Measurements from ENCODE around the gene SSTR5.

The SSTR5 gene

DNA sequence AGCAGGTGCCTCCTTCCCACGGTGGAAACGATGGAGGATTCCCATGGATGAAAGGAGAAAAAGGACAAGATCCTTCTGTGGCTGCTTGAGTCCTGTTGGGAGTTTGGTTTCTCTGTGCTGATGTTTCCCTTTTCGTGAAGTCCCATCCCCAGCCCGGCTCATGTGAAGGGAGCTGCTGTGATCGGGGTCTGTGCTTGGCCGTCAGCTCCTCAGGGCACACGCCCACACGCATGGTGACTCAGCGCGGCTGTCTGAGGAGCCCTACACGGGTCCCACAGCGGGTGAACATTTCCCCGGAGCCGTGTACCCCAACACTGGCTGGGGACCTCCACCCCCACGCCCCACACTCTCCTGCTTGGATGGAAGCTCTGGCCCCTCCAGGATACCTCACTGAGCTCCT lies 44.5 kb upstream of the SSTR5 start:
- DNase-seq = no peak
- Histone ChIP-seq H2AFZ (ENCODE audit: low read length) (no peak overlapping the region), H3K4me1 (ENCODE audit: low read length) (no peaks in the 10 kb centered on the region), H3K36me3 (replicated peaks; ENCODE audit: insufficient read depth, low read length) (no peaks in the 10 kb centered on the region), H3K4me2 (ENCODE audit: low read depth, low read length) (no peak overlapping the region), H3K79me2 (ENCODE audit: low read length) (no peaks in the 10 kb centered on the region), H3K4me3 (ENCODE audit: low read length) (no peak overlapping the region), H3F3A (ENCODE audit: insufficient read depth, low read length) (no peaks in the 10 kb centered on the region), H3K9ac (ENCODE audit: low read length) (no peak overlapping the region), H3K27ac (ENCODE audit: low read length) (no peak overlapping the region), H4K20me1 (ENCODE audit: insufficient read depth, low read length) (no peaks in the 10 kb centered on the region), H3K9me2 (replicated peaks; ENCODE audit: insufficient read depth, low read length) (no peaks in the 10 kb centered on the region), H3K9me3 (replicated peaks; ENCODE audit: insufficient read depth, low read length) (no peaks in the 10 kb centered on the region), H3K27me3 (replicated peaks; ENCODE audit: insufficient read depth, low read length) (peaks cover 88% of the 10 kb centered on the region)
- no peak for TF ChIP-seq EZH2 (optimal IDR thresholded peaks at IDR 0.05; ENCODE audit: low read depth, low read length)
- TF ChIP-seq EZH2phosphoT487 (IDR thresholded peaks at IDR 0.05; ENCODE audit: low read length) = no peak
- TF ChIP-seq, protein P1, sequence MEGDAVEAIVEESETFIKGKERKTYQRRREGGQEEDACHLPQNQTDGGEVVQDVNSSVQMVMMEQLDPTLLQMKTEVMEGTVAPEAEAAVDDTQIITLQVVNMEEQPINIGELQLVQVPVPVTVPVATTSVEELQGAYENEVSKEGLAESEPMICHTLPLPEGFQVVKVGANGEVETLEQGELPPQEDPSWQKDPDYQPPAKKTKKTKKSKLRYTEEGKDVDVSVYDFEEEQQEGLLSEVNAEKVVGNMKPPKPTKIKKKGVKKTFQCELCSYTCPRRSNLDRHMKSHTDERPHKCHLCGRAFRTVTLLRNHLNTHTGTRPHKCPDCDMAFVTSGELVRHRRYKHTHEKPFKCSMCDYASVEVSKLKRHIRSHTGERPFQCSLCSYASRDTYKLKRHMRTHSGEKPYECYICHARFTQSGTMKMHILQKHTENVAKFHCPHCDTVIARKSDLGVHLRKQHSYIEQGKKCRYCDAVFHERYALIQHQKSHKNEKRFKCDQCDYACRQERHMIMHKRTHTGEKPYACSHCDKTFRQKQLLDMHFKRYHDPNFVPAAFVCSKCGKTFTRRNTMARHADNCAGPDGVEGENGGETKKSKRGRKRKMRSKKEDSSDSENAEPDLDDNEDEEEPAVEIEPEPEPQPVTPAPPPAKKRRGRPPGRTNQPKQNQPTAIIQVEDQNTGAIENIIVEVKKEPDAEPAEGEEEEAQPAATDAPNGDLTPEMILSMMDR (IDR thresholded peaks at IDR 0.05; ENCODE audit: low read length) = no peak

GRCh38 chr16:1028524-1029258 lies 43.9 kb upstream of the SSTR5 start:
- TF ChIP-seq, protein P1 (IDR thresholded peaks at IDR 0.05; ENCODE audit: low read length) = no peak
- TF ChIP-seq EZH2 (optimal IDR thresholded peaks at IDR 0.05; ENCODE audit: low read depth, low read length) (no peak), EZH2phosphoT487 (IDR thresholded peaks at IDR 0.05; ENCODE audit: low read length) (no peak)
- Histone ChIP-seq H3K9me2 (replicated peaks; ENCODE audit: insufficient read depth, low read length) (no peaks in the 10 kb centered on the region), H3K27ac (ENCODE audit: low read length) (no peak overlapping the region), H3K4me3 (ENCODE audit: low read length) (no peak overlapping the region), H3K9me3 (replicated peaks; ENCODE audit: insufficient read depth, low read length) (no peaks in the 10 kb centered on the region), H3K4me2 (ENCODE audit: low read depth, low read length) (no peak overlapping the region), H3K9ac (ENCODE audit: low read length) (no peak overlapping the region), H4K20me1 (ENCODE audit: insufficient read depth, low read length) (no peaks in the 10 kb centered on the region), H3K27me3 (replicated peaks; ENCODE audit: insufficient read depth, low read length) (peaks cover 81% of the 10 kb centered on the region), H3F3A (ENCODE audit: insufficient read depth, low read length) (no peaks in the 10 kb centered on the region), H3K79me2 (ENCODE audit: low read length) (no peaks in the 10 kb centered on the region), H3K36me3 (replicated peaks; ENCODE audit: insufficient read depth, low read length) (no peaks in the 10 kb centered on the region), H3K4me1 (ENCODE audit: low read length) (no peaks in the 10 kb centered on the region), H2AFZ (ENCODE audit: low read length) (no peak overlapping the region)
- DNase-seq = no peak

DNA sequence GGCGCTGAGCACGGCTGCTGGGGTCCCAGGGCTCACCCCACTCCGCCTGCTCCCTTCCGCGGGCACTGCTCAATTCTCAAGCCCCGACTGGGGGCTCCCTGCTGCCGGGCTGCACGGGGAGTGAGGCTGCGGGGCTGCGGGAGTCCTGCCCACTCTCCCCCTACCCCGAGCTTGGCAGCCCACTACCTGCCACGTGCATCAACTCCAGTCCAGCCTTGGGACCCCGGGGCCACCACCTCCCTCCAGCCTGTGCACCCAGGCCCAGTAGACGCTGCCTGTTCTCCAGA lies 43.3 kb upstream of the SSTR5 start:
- H2AFZ ChIP-seq (ENCODE audit: low read length) = no peak overlapping the region
- no peaks in the 10 kb centered on the region for H3K36me3 ChIP-seq (replicated peaks; ENCODE audit: insufficient read depth, low read length)
- no peaks in the 10 kb centered on the region for H3K9me3 ChIP-seq (replicated peaks; ENCODE audit: insufficient read depth, low read length)
- H3K27me3 ChIP-seq (replicated peaks; ENCODE audit: insufficient read depth, low read length) = peaks cover 76% of the 10 kb centered on the region
- H3K27ac ChIP-seq (ENCODE audit: low read length) = no peak overlapping the region
- H3K79me2 ChIP-seq (ENCODE audit: low read length) = no peaks in the 10 kb centered on the region
- no peaks in the 10 kb centered on the region for H3K4me1 ChIP-seq (ENCODE audit: low read length)
- no peak for DNase-seq
- no peaks in the 10 kb centered on the region for H4K20me1 ChIP-seq (ENCODE audit: insufficient read depth, low read length)
- TF ChIP-seq, protein P1 (IDR thresholded peaks at IDR 0.05; ENCODE audit: low read length) = no peak
- TF ChIP-seq EZH2 (optimal IDR thresholded peaks at IDR 0.05; ENCODE audit: low read depth, low read length) (no peak), EZH2phosphoT487 (IDR thresholded peaks at IDR 0.05; ENCODE audit: low read length) (no peak)
- no peak overlapping the region for H3K4me3 ChIP-seq (ENCODE audit: low read length)
- no peaks in the 10 kb centered on the region for H3K9me2 ChIP-seq (replicated peaks; ENCODE audit: insufficient read depth, low read length)
- no peaks in the 10 kb centered on the region for H3F3A ChIP-seq (ENCODE audit: insufficient read depth, low read length)
- H3K4me2 ChIP-seq (ENCODE audit: low read depth, low read length) = no peak overlapping the region
- H3K9ac ChIP-seq (ENCODE audit: low read length) = no peak overlapping the region
